Spleen (tissue), 7 donors: ENCODE measurements around the gene KCNJ5.
A peak's percentile ranks its signal among the peaks of the same experiment; 100 is the strongest.

ENCODE experiments used
- CTCF ChIP-seq, 11 experiments: fragments of 200-600 bp in 7 of 11; fragments of 450-650 bp in 4 of 11; sonication (generic) in 4 of 11; IDR thresholded peaks in 8 of 11; conservative IDR thresholded peaks in 3 of 11; 1 replicate in 7 of 11; 2 replicates in 4 of 11; pipeline versions ENCODE4 v1.4.0 to v1.8.0; 2016 to 2021; ENCODE audit warnings: antibody characterized with exemption in 11 of 11, inconsistent platforms in 4 of 11, mild to moderate bottlenecking in 1 of 11
- POLR2A ChIP-seq, 3 donors: fragments of 450-650 bp; IDR thresholded peaks; one replicate each; pipeline ENCODE4 v1.5.1; 2017; ENCODE audit warnings: antibody characterized with exemption in 3 of 3, mild to moderate bottlenecking in 1 of 3
- donor health status: DM: no; HTN: no; CAD: no; lungs with moderate emphysema.
- donor health status: DM: no; HTN: no; CAD: no.
- donor health status: DM: no; HTN: no; CAD: no.

- TF ChIP-seq CTCF (IDR thresholded peaks at IDR 0.05 in 8 of 11, conservative IDR thresholded peaks at IDR 0.05 in 3 of 11) = peak in 2 of 11 experiments; percentile 20 to 31
- no peak for TF ChIP-seq POLR2A (IDR thresholded peaks at IDR 0.05)
These were observed 4.6 kb upstream of the KCNJ5 start for GRCh38 chr11:128886406-128887124.
